Peyer's patch (tissue), 4 donors: ENCODE results near the gene CCDC73. TPM values are rescaled to one million over a fixed set of nuclear protein-coding genes. Genes with fewer than 3 reads are reported as not detected.
"Not testable (repeated sequence)": the region's sequence is repeated elsewhere in the genome, so short reads cannot be mapped to it uniquely, and the experiment has no call there.

Experiments used
- DNase-seq, 3 donors: peaks; one replicate each; pipeline ENCODE4 v3.0.0-alpha.2; 2017 to 2019
- H3K27ac ChIP-seq, 4 donors: fragments of 200-600 bp; sonication (generic); one replicate each; pipeline ENCODE4 v1.5.1; 2016 to 2019
- H3K27me3 ChIP-seq, 2 donors: fragments of 200-600 bp; sonication (generic); one replicate each; pipeline ENCODE4 v1.5.1; 2019
- H3K36me3 ChIP-seq, 3 donors: fragments of 200-600 bp; sonication (generic); one replicate each; pipeline ENCODE4 v1.5.1; 2016 to 2019
- H3K4me1 ChIP-seq, 4 donors: fragments of 200-600 bp; sonication (generic); one replicate each; pipeline ENCODE4 v1.5.1; 2016 to 2019
- H3K4me3 ChIP-seq, 4 donors: fragments of 200-600 bp; sonication (generic); 1 replicate in 3 of 4; 2 replicates in 1 of 4; pipeline ENCODE4 v1.5.1; 2016 to 2019; ENCODE audit warnings: mild to moderate bottlenecking in 1 of 4
- H3K9me3 ChIP-seq, 4 donors: fragments of 200-600 bp; sonication (generic); one replicate each; pipeline ENCODE4 v1.5.1; 2016 to 2019; ENCODE audit warnings: mild to moderate bottlenecking in 1 of 4
- CTCF ChIP-seq, 6 experiments: fragments of 450-650 bp in 4 of 6; fragments of 200-600 bp in 2 of 6; sonication (generic) in 1 of 6; IDR thresholded peaks; one replicate each; pipeline ENCODE4 v1.5.1; 2017 to 2019; ENCODE audit warnings: antibody characterized with exemption in 6 of 6, mild to moderate bottlenecking in 3 of 6, moderate library complexity in 1 of 6
- POLR2A ChIP-seq, 2 donors: fragments of 450-650 bp; IDR thresholded peaks; one replicate each; pipeline ENCODE4 v1.5.1; 2017; ENCODE audit warnings: antibody characterized with exemption in 2 of 2, mild to moderate bottlenecking in 2 of 2, moderate library complexity in 2 of 2
- total RNA-seq, 4 donors: library from RNA; depleted of rRNA; stranded (reverse); fragments of >200 nt; gene quantifications; one replicate each; pipeline ENCODE4 v1.1.0, GENCODE V29; 2016

The CCDC73 gene
- total RNA-seq, 4 donors from 2014 or later = not detected

GRCh38 chr11:32616903-32617302, 177.6 kb downstream of the CCDC73 start:
- Histone ChIP-seq H3K27me3 (no peaks in the 10 kb centered on the region), H3K4me1 (no peaks in the 10 kb centered on the region), H3K4me3 (no peak overlapping the region), H3K27ac (no peak overlapping the region), H3K9me3 (no peaks in the 10 kb centered on the region), H3K36me3 (no peaks in the 10 kb centered on the region)
- no peak for DNase-seq
- TF ChIP-seq CTCF (IDR thresholded peaks at IDR 0.05) (no peak), POLR2A (IDR thresholded peaks at IDR 0.05) (no peak)

- no peak for DNase-seq
- no peak overlapping the region for H3K27ac ChIP-seq
- H3K36me3 ChIP-seq = no peaks in the 10 kb centered on the region
- H3K27me3 ChIP-seq = no peaks in the 10 kb centered on the region
- no peak overlapping the region for H3K4me3 ChIP-seq
- H3K4me1 ChIP-seq = no peaks in the 10 kb centered on the region
- H3K9me3 ChIP-seq = no peaks in the 10 kb centered on the region
- no peak for TF ChIP-seq CTCF (IDR thresholded peaks at IDR 0.05)
- no peak for TF ChIP-seq POLR2A (IDR thresholded peaks at IDR 0.05)
These were observed 179.0 kb downstream of the CCDC73 start for GRCh38 chr11:32615422-32615821.

- H3K4me1 ChIP-seq = no peaks in the 10 kb centered on the region
- no peak for DNase-seq
- H3K27me3 ChIP-seq = no peaks in the 10 kb centered on the region
- H3K4me3 ChIP-seq = no peak overlapping the region
- TF ChIP-seq POLR2A (IDR thresholded peaks at IDR 0.05) (no peak), CTCF (IDR thresholded peaks at IDR 0.05) (no peak)
- H3K27ac ChIP-seq = no peak overlapping the region
- no peaks in the 10 kb centered on the region for H3K36me3 ChIP-seq
- no peaks in the 10 kb centered on the region for H3K9me3 ChIP-seq
These were observed 180.8 kb downstream of the CCDC73 start for GRCh38 chr11:32613500-32614151.

- TF ChIP-seq POLR2A (IDR thresholded peaks at IDR 0.05) (no peak), CTCF (IDR thresholded peaks at IDR 0.05) (no peak)
These were observed 183.6 kb downstream of the CCDC73 start for GRCh38 chr11:32610797-32611352.

GRCh38 chr11:32608826-32609225, 185.6 kb downstream of the CCDC73 start:
- not testable (repeated sequence) for H3K4me3 ChIP-seq, DNase-seq, H3K4me1 ChIP-seq, H3K27ac ChIP-seq, H3K36me3 ChIP-seq, H3K27me3 ChIP-seq, H3K9me3 ChIP-seq

More at GRCh38 chr11:32610797-32611352, 183.6 kb downstream of the CCDC73 start:
- no peaks in the 10 kb centered on the region for H3K9me3 ChIP-seq
- no peak overlapping the region for H3K4me3 ChIP-seq
- no peaks in the 10 kb centered on the region for H3K27me3 ChIP-seq
- H3K27ac ChIP-seq = no peak overlapping the region
- no peaks in the 10 kb centered on the region for H3K4me1 ChIP-seq
- DNase-seq = no peak
- no peaks in the 10 kb centered on the region for H3K36me3 ChIP-seq

GRCh38 chr11:32606220-32606619, 188.2 kb downstream of the CCDC73 start:
- no peak overlapping the region for H3K4me3 ChIP-seq
- no peak for DNase-seq
- H3K4me1 ChIP-seq = no peaks in the 10 kb centered on the region
- peaks cover 0 to 30% (median 0%) of the 10 kb centered on the region in 3 donors for H3K36me3 ChIP-seq
- no peaks in the 10 kb centered on the region for H3K9me3 ChIP-seq
- no peaks in the 10 kb centered on the region for H3K27me3 ChIP-seq
- no peak overlapping the region for H3K27ac ChIP-seq
- TF ChIP-seq CTCF (IDR thresholded peaks at IDR 0.05) = no peak
- no peak for TF ChIP-seq POLR2A (IDR thresholded peaks at IDR 0.05)
